HepG2 (cell line): Measurements from ENCODE around the gene ZSWIM8. TPM values are rescaled to one million over a fixed set of nuclear protein-coding genes. Genes with fewer than 3 reads are reported as not detected.

ENCODE experiments used
- BCL6 ChIP-seq: IDR thresholded peaks from 2 replicates; pipeline ENCODE4 v1.6.1; 2016; ENCODE audit warnings: missing genetic modification reagents, missing compliant biosample characterization
- CEBPB ChIP-seq: IDR thresholded peaks from 2 replicates; pipeline ENCODE4 v1.6.1; 2011; ENCODE audit warnings: low read depth, low read length, improper control_type of control experiment, borderline replicate concordance
- MTA1 ChIP-seq: sonication (generic); formaldehyde crosslinking; IDR thresholded peaks from 2 replicates; pipeline ENCODE4 v1.4.0; 2020; ENCODE audit warnings: missing genetic modification reagents, mild to moderate bottlenecking, borderline replicate concordance
- RCOR2 ChIP-seq: IDR thresholded peaks from 2 replicates; pipeline ENCODE4 v1.6.1; 2016; ENCODE audit warnings: missing biosample characterization, missing genetic modification reagents
- SIX1 ChIP-seq: sonication (generic); formaldehyde crosslinking; IDR thresholded peaks from 2 replicates; pipeline ENCODE4 v1.4.0; 2020; ENCODE audit warnings: missing genetic modification reagents, borderline replicate concordance
- SMAD1 ChIP-seq: sonication (generic); formaldehyde crosslinking; IDR thresholded peaks from 2 replicates; pipeline ENCODE4 v1.4.0; 2020; ENCODE audit warnings: missing genetic modification reagents, low read depth, mild to moderate bottlenecking, borderline replicate concordance
- TEAD3 ChIP-seq: optimal IDR thresholded peaks from 2 replicates; pipeline ENCODE3; 2016; ENCODE audit warnings: borderline replicate concordance
- ZBTB38 ChIP-seq: sonication (generic); formaldehyde crosslinking; IDR thresholded peaks from 2 replicates; pipeline ENCODE4 v1.5.1; 2020; ENCODE audit warnings: mild to moderate bottlenecking, missing genetic modification reagents
- ZFP82 ChIP-seq: sonication (generic); formaldehyde crosslinking; IDR thresholded peaks from 2 replicates; pipeline ENCODE4 v1.5.1; 2020; ENCODE audit warnings: mild to moderate bottlenecking, missing genetic modification reagents, borderline replicate concordance
- ZMYM3 ChIP-seq: sonication (generic); formaldehyde crosslinking; IDR thresholded peaks from 2 replicates; pipeline ENCODE4 v1.5.1; 2020; ENCODE audit warnings: mild to moderate bottlenecking, missing genetic modification reagents
- ZMYM4 ChIP-seq: sonication (generic); formaldehyde crosslinking; IDR thresholded peaks from 2 replicates; pipeline ENCODE4 v1.8.1; 2023; ENCODE audit warnings: mild to moderate bottlenecking, missing genetic modification reagents
- ZNF256 ChIP-seq: sonication (generic); formaldehyde crosslinking; conservative IDR thresholded peaks from 2 replicates; pipeline ENCODE4 v1.4.0; 2020; ENCODE audit warnings: missing genetic modification reagents
- ZNF263 ChIP-seq: sonication (generic); formaldehyde crosslinking; IDR thresholded peaks from 2 replicates; pipeline ENCODE4 v1.4.0; 2020; ENCODE audit warnings: missing genetic modification reagents
- ZNF317 ChIP-seq: sonication (generic); formaldehyde crosslinking; IDR thresholded peaks from 2 replicates; pipeline ENCODE4 v1.5.0; 2020; ENCODE audit warnings: mild to moderate bottlenecking, missing genetic modification reagents
- ZNF556 ChIP-seq: sonication (generic); formaldehyde crosslinking; IDR thresholded peaks from 2 replicates; pipeline ENCODE4 v1.4.0; 2020; ENCODE audit warnings: mild to moderate bottlenecking, missing genetic modification reagents, borderline replicate concordance
- ZNF614 ChIP-seq: IDR thresholded peaks from 2 replicates; pipeline ENCODE4 v1.6.1; 2018; ENCODE audit warnings: missing biosample characterization, missing genetic modification reagents, inconsistent platforms, borderline replicate concordance
- ZNF670 ChIP-seq: sonication (generic); formaldehyde crosslinking; IDR thresholded peaks from 2 replicates; pipeline ENCODE4 v1.8.0; 2022; ENCODE audit warnings: mild to moderate bottlenecking, missing genetic modification reagents, borderline replicate concordance
- polyA plus RNA-seq, 8 experiments: library from polyadenylated mRNA; depleted of rRNA in 3 of 8; stranded (reverse) in 7 of 8; unstranded in 1 of 8; fragments of >200 nt; fragmentation: Illumina TruSeq in 4 of 8; extraction: Trizol in 4 of 8; gene quantifications; 2 replicates each; pipeline versions ENCODE4 v1.2.1 to v1.2.3, GENCODE V29; 2011 to 2016; ENCODE audit warnings: low read depth in 4 of 8, missing spikeins in 1 of 8, mixed read lengths in 1 of 8; ENCODE audit not compliant: insufficient read depth in 1 of 8
- total RNA-seq, 5 experiments: library from RNA; depleted of rRNA; stranded (reverse); fragments of >200 nt; fragmentation: Illumina TruSeq; extraction: Trizol; gene quantifications; 2 replicates each; pipeline ENCODE4 v1.2.3, GENCODE V29; 2016; ENCODE audit warnings: low read depth in 1 of 5
- TF ChIP-seq, protein P1 (sequence below): sonication (generic); formaldehyde crosslinking; IDR thresholded peaks from 2 replicates; pipeline ENCODE4 v1.4.0; 2020; ENCODE audit warnings: mild to moderate bottlenecking, missing genetic modification reagents
- TF ChIP-seq, protein P2 (sequence below): sonication (generic); formaldehyde crosslinking; IDR thresholded peaks from 2 replicates; pipeline ENCODE4 v1.4.0; 2020; ENCODE audit warnings: missing genetic modification reagents, borderline replicate concordance
- TF ChIP-seq, protein P3 (sequence below): sonication (generic); formaldehyde crosslinking; IDR thresholded peaks from 2 replicates; pipeline ENCODE4 v1.5.1; 2020; ENCODE audit warnings: missing genetic modification reagents, mild to moderate bottlenecking, borderline replicate concordance

The ZSWIM8 gene
- total and polyA plus RNA-seq, 2 of the 13 experiments (the other 11 are each of a cell fraction or from before 2014, with no cell fraction given) = 39.9 to 98.2 TPM

DNA sequence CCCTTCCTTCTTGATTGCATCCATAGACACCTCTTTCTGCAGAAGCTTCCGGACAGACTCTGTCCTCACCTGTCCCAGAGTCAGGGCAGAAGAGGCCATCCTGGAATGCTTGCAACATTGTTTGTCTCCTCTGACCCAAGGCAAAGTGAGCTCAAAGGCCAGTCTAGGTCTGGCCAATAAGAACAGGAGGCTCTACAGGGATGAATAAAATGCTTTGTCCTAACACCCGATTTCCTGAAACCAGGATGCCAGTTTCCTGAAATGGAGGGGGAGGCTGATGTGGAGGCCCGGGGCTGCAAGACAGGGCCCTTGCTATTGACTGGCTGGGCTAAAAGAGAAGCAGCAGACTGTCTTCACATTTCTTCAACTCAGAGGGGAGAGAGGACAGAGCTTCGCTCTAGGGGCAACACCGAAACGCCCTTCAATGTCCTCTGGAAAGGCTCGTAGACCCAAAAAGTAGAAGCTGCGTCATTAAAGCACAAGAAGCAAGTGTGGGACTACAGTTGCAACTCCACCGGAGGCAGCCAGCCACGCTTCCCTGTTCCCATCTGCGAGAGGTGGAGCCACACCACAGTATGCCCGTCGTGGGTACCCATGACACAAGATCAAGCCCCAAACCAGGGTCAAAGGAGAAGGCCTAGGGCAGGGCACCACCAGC, 55.1 kb downstream of the ZSWIM8 start (continued):
- TF ChIP-seq ZFP82 = no peak
- TF ChIP-seq, protein P1, sequence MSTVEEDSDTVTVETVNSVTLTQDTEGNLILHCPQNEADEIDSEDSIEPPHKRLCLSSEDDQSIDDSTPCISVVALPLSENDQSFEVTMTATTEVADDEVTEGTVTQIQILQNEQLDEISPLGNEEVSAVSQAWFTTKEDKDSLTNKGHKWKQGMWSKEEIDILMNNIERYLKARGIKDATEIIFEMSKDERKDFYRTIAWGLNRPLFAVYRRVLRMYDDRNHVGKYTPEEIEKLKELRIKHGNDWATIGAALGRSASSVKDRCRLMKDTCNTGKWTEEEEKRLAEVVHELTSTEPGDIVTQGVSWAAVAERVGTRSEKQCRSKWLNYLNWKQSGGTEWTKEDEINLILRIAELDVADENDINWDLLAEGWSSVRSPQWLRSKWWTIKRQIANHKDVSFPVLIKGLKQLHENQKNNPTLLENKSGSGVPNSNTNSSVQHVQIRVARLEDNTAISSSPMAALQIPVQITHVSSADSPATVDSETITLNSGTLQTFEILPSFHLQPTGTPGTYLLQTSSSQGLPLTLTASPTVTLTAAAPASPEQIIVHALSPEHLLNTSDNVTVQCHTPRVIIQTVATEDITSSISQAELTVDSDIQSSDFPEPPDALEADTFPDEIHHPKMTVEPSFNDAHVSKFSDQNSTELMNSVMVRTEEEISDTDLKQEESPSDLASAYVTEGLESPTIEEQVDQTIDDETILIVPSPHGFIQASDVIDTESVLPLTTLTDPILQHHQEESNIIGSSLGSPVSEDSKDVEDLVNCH = no peak
- peak; percentile 73; the same call in 1 of the 2 replicates for TF ChIP-seq ZMYM3 (CRISPR knock-in tag)
- peak; percentile 76 for TF ChIP-seq ZMYM4 (CRISPR knock-in tag)
- 0 out of 2 replicates have a peak, but pooled peaks have one; percentile 0 for TF ChIP-seq ZBTB38 (CRISPR knock-in tag)
- TF ChIP-seq ZNF317 (CRISPR knock-in tag) = peak; percentile 82; the same call in 1 of the 2 replicates
- peak; percentile 87 for TF ChIP-seq RCOR2 (CRISPR knock-in tag)
- TF ChIP-seq, protein P2, sequence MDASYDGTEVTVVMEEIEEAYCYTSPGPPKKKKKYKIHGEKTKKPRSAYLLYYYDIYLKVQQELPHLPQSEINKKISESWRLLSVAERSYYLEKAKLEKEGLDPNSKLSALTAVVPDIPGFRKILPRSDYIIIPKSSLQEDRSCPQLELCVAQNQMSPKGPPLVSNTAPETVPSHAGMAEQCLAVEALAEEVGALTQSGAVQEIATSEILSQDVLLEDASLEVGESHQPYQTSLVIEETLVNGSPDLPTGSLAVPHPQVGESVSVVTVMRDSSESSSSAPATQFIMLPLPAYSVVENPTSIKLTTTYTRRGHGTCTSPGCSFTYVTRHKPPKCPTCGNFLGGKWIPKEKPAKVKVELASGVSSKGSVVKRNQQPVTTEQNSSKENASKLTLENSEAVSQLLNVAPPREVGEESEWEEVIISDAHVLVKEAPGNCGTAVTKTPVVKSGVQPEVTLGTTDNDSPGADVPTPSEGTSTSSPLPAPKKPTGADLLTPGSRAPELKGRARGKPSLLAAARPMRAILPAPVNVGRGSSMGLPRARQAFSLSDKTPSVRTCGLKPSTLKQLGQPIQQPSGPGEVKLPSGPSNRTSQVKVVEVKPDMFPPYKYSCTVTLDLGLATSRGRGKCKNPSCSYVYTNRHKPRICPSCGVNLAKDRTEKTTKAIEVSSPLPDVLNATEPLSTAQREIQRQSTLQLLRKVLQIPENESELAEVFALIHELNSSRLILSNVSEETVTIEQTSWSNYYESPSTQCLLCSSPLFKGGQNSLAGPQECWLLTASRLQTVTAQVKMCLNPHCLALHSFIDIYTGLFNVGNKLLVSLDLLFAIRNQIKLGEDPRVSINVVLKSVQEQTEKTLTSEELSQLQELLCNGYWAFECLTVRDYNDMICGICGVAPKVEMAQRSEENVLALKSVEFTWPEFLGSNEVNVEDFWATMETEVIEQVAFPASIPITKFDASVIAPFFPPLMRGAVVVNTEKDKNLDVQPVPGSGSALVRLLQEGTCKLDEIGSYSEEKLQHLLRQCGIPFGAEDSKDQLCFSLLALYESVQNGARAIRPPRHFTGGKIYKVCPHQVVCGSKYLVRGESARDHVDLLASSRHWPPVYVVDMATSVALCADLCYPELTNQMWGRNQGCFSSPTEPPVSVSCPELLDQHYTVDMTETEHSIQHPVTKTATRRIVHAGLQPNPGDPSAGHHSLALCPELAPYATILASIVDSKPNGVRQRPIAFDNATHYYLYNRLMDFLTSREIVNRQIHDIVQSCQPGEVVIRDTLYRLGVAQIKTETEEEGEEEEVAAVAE (CRISPR knock-in tag) = peak; percentile 56; the same call in 1 of the 2 replicates
- TF ChIP-seq MTA1 (CRISPR knock-in tag) = 0 out of 2 replicates have a peak, but pooled peaks have one; percentile 54
- TF ChIP-seq ZNF556 (CRISPR knock-in tag) = peak; percentile 67; the same call in 1 of the 2 replicates
- TF ChIP-seq CEBPB = peak; percentile 95
- no peak for TF ChIP-seq SMAD1 (CRISPR knock-in tag)
- TF ChIP-seq ZNF256 (CRISPR knock-in tag) = 0 out of 2 replicates have a peak, but pooled peaks have one; percentile 60
- TF ChIP-seq ZNF614 (CRISPR knock-in tag) = peak; percentile 99
- TF ChIP-seq BCL6 (CRISPR knock-in tag) = peak; percentile 85
- TF ChIP-seq, protein P3, sequence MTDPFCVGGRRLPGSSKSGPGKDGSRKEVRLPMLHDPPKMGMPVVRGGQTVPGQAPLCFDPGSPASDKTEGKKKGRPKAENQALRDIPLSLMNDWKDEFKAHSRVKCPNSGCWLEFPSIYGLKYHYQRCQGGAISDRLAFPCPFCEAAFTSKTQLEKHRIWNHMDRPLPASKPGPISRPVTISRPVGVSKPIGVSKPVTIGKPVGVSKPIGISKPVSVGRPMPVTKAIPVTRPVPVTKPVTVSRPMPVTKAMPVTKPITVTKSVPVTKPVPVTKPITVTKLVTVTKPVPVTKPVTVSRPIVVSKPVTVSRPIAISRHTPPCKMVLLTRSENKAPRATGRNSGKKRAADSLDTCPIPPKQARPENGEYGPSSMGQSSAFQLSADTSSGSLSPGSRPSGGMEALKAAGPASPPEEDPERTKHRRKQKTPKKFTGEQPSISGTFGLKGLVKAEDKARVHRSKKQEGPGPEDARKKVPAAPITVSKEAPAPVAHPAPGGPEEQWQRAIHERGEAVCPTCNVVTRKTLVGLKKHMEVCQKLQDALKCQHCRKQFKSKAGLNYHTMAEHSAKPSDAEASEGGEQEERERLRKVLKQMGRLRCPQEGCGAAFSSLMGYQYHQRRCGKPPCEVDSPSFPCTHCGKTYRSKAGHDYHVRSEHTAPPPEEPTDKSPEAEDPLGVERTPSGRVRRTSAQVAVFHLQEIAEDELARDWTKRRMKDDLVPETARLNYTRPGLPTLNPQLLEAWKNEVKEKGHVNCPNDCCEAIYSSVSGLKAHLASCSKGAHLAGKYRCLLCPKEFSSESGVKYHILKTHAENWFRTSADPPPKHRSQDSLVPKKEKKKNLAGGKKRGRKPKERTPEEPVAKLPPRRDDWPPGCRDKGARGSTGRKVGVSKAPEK (CRISPR knock-in tag) = no peak
- TF ChIP-seq ZNF263 (CRISPR knock-in tag) = peak; percentile 51; the same call in 1 of the 2 replicates
- peak; percentile 97 for TF ChIP-seq TEAD3
- TF ChIP-seq ZNF670 = no peak
- TF ChIP-seq SIX1 (CRISPR knock-in tag) = peak; percentile 52; the same call in 1 of the 2 replicates
